Stimulated activated memory B cell treated with anti-CD40 and anti-IgM and Interleukin-4, amounts not matched to agents 10 μg/mL and 1 μg/mL and 100 μg/mL, for 72 hours (primary cell): ENCODE data around the gene TUB.
A peak's percentile ranks its signal among the peaks of the same experiment; 100 is the strongest.

Experiments
- ATAC-seq: fragments of 150-1000 bp; cut with Tn5 transposase; 2 replicates; pipeline ENCODE4 v1.10.0; 2021
- H3K27ac Mint-ChIP-seq: one replicate; pipeline ENCODE4 v1.8.0; 2022; ENCODE audit warnings: mild to moderate bottlenecking, mixed read lengths
- H3K27me3 Mint-ChIP-seq: one replicate; pipeline ENCODE4 v1.8.0; 2022; ENCODE audit warnings: mixed read lengths
- H3K36me3 Mint-ChIP-seq: one replicate; pipeline ENCODE4 v1.8.0; 2022; ENCODE audit warnings: mixed read lengths
- H3K4me1 Mint-ChIP-seq: one replicate; pipeline ENCODE4 v1.8.0; 2022; ENCODE audit warnings: mixed read lengths
- H3K4me3 Mint-ChIP-seq: one replicate; pipeline ENCODE4 v1.8.0; 2022; ENCODE audit warnings: mild to moderate bottlenecking, moderate library complexity, mixed read lengths
- H3K9me3 Mint-ChIP-seq: one replicate; pipeline ENCODE4 v1.8.0; 2022; ENCODE audit warnings: mixed read lengths

TUB gene

GRCh38 chr11:8080674-8081590 is at the start of gene TUB:
Gene TUB, plus strand, starts transcription at chr11:8081211. Its CDS starts 300 bp downstream, at chr11:8081511.
- H3K36me3 Mint-ChIP-seq: no peaks in the 10 kb centered on the region
- no peak within 1 kb of the TSS for H3K27ac Mint-ChIP-seq
- peak within 1 kb of the TSS; percentile 72 for H3K4me3 Mint-ChIP-seq
- no peaks in the 10 kb centered on the region for H3K9me3 Mint-ChIP-seq
- peaks cover 42% of the 10 kb centered on the region for H3K27me3 Mint-ChIP-seq
- peak; percentile 48 for ATAC-seq
- no peaks in the 10 kb centered on the region for H3K4me1 Mint-ChIP-seq

GRCh38 chr11:8031248-8032115 is 49.5 kb upstream of the TUB start:
- no peak for ATAC-seq
- H3K36me3 Mint-ChIP-seq: no peaks in the 10 kb centered on the region
- peaks cover 56% of the 10 kb centered on the region for H3K27me3 Mint-ChIP-seq
- H3K4me3 Mint-ChIP-seq: no peak overlapping the region
- no peak overlapping the region for H3K27ac Mint-ChIP-seq
- H3K9me3 Mint-ChIP-seq: no peaks in the 10 kb centered on the region
- H3K4me1 Mint-ChIP-seq: peaks cover 10% of the 10 kb centered on the region

- Mint-ChIP-seq H3K4me3 (no peak overlapping the region), H3K36me3 (no peaks in the 10 kb centered on the region), H3K27me3 (peaks cover 56% of the 10 kb centered on the region), H3K9me3 (no peaks in the 10 kb centered on the region), H3K27ac (no peak overlapping the region), H3K4me1 (peaks cover 10% of the 10 kb centered on the region)
- ATAC-seq: no peak
These were observed 48.9 kb upstream of the TUB start for GRCh38 chr11:8032122-8032521.

- peaks cover 58% of the 10 kb centered on the region for H3K27me3 Mint-ChIP-seq
- H3K4me3 Mint-ChIP-seq: peak overlapping the region; percentile 30
- no peak overlapping the region for H3K27ac Mint-ChIP-seq
- no peak for ATAC-seq
- no peaks in the 10 kb centered on the region for H3K36me3 Mint-ChIP-seq
- peaks cover 10% of the 10 kb centered on the region for H3K4me1 Mint-ChIP-seq
- no peaks in the 10 kb centered on the region for H3K9me3 Mint-ChIP-seq
These were observed 48.3 kb upstream of the TUB start for GRCh38 chr11:8032576-8033304.

- ATAC-seq: peak; percentile 61
- Mint-ChIP-seq H3K27ac (no peak overlapping the region), H3K9me3 (no peaks in the 10 kb centered on the region), H3K4me3 (peak overlapping the region; percentile 30), H3K4me1 (peaks cover 10% of the 10 kb centered on the region), H3K36me3 (no peaks in the 10 kb centered on the region), H3K27me3 (peaks cover 63% of the 10 kb centered on the region)
These were observed 47.5 kb upstream of the TUB start for GRCh38 chr11:8033305-8034105.

- Mint-ChIP-seq H3K4me3 (no peak overlapping the region), H3K27ac (no peak overlapping the region), H3K4me1 (peaks cover 10% of the 10 kb centered on the region), H3K9me3 (no peaks in the 10 kb centered on the region), H3K27me3 (peaks cover 66% of the 10 kb centered on the region), H3K36me3 (no peaks in the 10 kb centered on the region)
- no peak for ATAC-seq
These were observed 46.9 kb upstream of the TUB start for GRCh38 chr11:8034106-8034585.

GRCh38 chr11:8034604-8035190 is 46.3 kb upstream of the TUB start:
- H3K36me3 Mint-ChIP-seq: no peaks in the 10 kb centered on the region
- H3K27ac Mint-ChIP-seq: no peak overlapping the region
- H3K9me3 Mint-ChIP-seq: no peaks in the 10 kb centered on the region
- ATAC-seq: no peak
- H3K4me1 Mint-ChIP-seq: peaks cover 10% of the 10 kb centered on the region
- H3K27me3 Mint-ChIP-seq: peaks cover 66% of the 10 kb centered on the region
- no peak overlapping the region for H3K4me3 Mint-ChIP-seq

GRCh38 chr11:8035200-8035855 is 45.7 kb upstream of the TUB start:
- Mint-ChIP-seq H3K27me3 (peaks cover 62% of the 10 kb centered on the region), H3K4me1 (peaks cover 10% of the 10 kb centered on the region), H3K9me3 (no peaks in the 10 kb centered on the region), H3K36me3 (no peaks in the 10 kb centered on the region), H3K4me3 (no peak overlapping the region), H3K27ac (no peak overlapping the region)
- ATAC-seq: no peak

GRCh38 chr11:8036002-8036802 is 44.8 kb upstream of the TUB start:
- Mint-ChIP-seq H3K36me3 (no peaks in the 10 kb centered on the region), H3K4me3 (no peak overlapping the region), H3K27me3 (peaks cover 53% of the 10 kb centered on the region), H3K4me1 (peaks cover 10% of the 10 kb centered on the region), H3K9me3 (no peaks in the 10 kb centered on the region), H3K27ac (no peak overlapping the region)
- no peak for ATAC-seq

- H3K36me3 Mint-ChIP-seq: no peaks in the 10 kb centered on the region
- H3K27me3 Mint-ChIP-seq: peaks cover 49% of the 10 kb centered on the region
These were observed 44.0 kb upstream of the TUB start for GRCh38 chr11:8036986-8037385.

GRCh38 chr11:8038393-8038792 is 42.6 kb upstream of the TUB start:
- H3K4me1 Mint-ChIP-seq: peaks cover 4% of the 10 kb centered on the region
- no peaks in the 10 kb centered on the region for H3K36me3 Mint-ChIP-seq
- no peak for ATAC-seq
- no peaks in the 10 kb centered on the region for H3K9me3 Mint-ChIP-seq
- no peak overlapping the region for H3K27ac Mint-ChIP-seq
- H3K4me3 Mint-ChIP-seq: no peak overlapping the region
- peaks cover 35% of the 10 kb centered on the region for H3K27me3 Mint-ChIP-seq

More at GRCh38 chr11:8036986-8037385, 44.0 kb upstream of the TUB start:
- ATAC-seq: no peak
- Mint-ChIP-seq H3K4me1 (peaks cover 10% of the 10 kb centered on the region), H3K9me3 (no peaks in the 10 kb centered on the region), H3K27ac (no peak overlapping the region), H3K4me3 (no peak overlapping the region)

- no peak overlapping the region for H3K27ac Mint-ChIP-seq
- H3K4me3 Mint-ChIP-seq: no peak overlapping the region
- no peaks in the 10 kb centered on the region for H3K9me3 Mint-ChIP-seq
- H3K4me1 Mint-ChIP-seq: no peaks in the 10 kb centered on the region
- no peak for ATAC-seq
- no peaks in the 10 kb centered on the region for H3K36me3 Mint-ChIP-seq
- peaks cover 29% of the 10 kb centered on the region for H3K27me3 Mint-ChIP-seq
These were observed 42.0 kb upstream of the TUB start for GRCh38 chr11:8038811-8039529.
